Activated naive CD4-positive, alpha-beta T cell treated with anti-CD3 and anti-CD28 coated beads, Interleukin-2, amount 10 ng/mL, durations not matched to agents 5 hours and 36 hours (primary cell): ENCODE data around the gene CASP2. TPM values are rescaled to one million over a fixed set of nuclear protein-coding genes. Genes with fewer than 3 reads are reported as not detected.

Experiments
- total RNA-seq, 2 experiments: library from RNA; stranded (reverse); gene quantifications; one replicate each; pipeline ENCODE4 v1.2.3, GENCODE V29; 2021

CASP2 gene
- 100 to 1,000 TPM; 118 to 119 TPM for total RNA-seq

DNA sequence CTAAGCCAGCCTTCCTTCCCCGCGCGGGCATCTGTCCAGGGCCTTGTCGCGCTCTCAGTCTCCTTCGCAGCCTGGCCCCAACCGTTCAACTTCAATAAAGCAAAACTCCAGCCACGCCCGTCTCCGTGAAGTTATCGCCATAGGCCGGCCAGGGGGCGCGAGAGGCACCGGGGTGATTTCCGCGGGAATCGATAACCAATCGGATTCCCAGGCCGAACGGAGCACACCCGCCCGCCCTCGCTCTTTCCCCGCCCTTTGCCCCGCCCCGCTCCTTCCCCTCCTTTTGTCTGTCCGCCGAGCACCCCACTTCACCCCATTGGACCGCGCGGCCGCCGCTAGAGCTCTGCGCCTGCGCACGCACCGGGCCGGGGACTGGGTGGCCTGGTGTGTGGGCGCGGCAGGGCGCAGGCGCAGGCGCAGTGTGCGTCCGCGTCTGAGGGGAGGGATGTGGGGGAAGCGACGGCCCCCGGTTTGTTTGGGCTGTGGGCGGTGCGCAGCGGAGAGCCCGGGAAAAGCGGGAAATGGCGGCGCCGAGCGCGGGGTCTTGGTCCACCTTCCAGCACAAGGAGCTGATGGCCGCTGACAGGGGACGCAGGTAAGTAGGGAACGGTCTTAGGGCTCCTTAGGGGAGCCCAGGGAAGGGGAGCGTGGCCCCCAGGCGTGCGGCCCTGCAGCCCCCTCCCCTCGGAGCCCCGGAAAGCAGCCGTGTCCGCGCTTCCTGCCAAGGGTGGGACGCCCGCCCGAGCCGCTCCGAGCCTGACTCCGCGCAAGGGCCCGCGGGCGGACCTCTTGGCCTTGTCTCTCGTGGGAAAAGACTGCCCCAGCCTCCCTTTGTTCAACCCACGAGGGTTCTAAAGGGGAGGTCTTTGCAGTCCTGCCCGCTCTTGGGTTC is at the start of gene CASP2:
TSS of gene CASP2 (plus strand) at position 417 of the 892 bp plus-strand sequence. CDS start at position 522, 105 bp downstream.

DNA sequence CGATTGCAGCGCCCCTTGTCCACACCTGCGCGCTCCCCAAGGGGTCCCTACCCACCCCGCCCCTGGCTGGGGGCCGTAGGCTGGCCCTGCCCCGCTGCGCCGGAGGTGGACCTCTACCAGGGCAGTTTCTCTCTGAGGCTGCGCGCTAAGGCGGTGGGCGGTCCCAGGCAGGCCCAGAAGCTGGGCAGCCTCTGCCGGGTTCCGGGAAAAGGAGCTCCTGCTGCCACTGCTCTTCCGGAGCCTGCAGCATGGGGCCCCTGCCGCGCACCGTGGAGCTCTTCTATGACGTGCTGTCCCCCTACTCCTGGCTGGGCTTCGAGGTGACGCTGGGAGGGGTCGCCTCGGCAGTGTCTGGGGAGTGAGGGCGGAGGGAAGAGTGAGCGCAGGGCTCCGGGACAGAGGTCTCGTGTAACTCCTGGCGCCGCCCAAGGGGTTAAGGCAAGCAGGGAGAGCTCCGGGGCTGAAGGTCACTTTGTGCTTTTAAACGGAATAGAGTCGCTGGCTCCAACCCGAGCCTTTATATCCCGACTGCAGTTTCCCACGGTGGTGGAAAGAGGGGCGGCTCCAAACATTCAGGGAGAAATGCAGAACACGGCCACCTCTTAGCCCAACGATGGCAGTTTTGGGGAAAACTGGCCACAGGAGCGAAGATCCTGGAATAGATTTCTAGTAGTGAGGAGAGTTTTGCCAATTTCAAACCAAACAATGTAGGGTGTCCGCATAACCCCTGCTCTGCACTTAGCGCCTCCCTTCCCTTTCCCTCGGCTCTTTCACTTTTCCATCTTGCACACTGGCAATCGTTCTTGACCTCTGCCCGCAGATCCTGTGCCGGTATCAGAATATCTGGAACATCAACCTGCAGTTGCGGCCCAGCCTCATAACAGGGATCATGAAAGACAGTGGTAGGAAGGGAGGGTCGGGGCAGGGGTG is 24.6 kb upstream of the CASP2 start, which contains the start of gene GSTK1:
TSS of gene GSTK1 (plus strand) at position 176 of the 930 bp plus-strand sequence. CDS start at position 249, 73 bp downstream.

DNA sequence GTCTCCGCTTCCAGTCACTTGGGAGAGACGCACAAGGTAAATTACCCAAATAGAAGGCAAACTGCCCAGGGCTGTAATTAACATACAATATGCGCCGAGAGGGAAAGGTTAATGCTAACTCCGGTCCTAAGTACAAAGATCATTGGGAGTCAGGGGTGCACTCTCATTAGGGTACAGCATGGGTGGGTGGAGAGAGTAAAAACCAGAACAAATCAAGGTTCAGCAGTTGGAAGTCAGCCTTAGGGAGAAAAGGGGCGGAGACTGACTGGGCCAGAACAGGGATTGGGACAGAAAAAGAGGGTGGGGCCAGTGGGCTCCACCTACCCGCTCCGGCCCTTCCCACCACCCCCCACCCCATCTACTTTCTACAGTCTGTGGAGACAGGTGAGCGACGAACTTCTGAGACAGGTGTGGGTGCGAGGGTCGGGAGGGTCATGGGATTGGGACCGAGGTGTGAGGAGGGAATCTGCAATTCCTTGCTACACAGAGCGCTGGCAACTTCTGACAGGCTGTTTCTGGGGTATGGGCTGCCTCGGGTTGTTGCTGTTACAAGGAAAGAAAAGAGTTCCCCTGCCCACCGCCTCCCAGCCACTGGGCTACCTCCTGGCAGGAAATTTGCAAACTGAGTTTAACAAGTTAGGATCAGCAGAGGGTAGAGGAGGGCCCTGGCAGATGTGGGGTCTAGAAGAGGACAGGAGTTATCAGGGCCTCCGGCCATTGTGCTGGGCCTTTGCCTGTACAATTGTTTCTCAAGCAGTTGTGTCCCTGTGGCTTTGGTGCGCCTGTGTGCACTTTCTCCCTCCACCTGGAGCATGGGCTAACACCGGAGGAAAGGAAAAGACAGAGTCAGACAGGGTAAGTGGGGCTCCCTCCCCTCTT is 3.3 kb upstream of the CASP2 start, which contains the start of gene TMEM139:
TSS of gene TMEM139 (plus strand) at position 368 of the 879 bp plus-strand sequence. CDS start 1,000 bp downstream, outside the sequence.

DNA sequence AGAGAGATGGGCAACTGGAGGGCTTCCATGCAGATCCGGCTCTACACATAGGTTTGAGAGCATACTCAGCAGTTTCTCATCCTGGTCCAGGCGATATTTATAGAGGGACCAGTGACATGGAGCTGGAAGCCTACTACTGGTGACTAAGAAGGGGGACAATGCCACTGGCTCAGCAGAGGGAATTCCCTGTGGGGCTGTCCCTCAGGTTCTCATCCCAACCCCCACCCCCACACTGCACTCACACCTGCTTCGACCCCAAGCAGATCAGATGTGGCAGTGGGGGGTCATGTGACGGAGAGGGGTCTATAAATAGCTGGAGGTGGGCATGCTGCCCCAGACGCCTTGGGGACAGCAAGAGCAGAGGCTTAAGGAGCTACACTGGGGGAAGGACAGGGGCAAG is 27.6 kb downstream of the CASP2 start, which contains the start of gene CLCN1:
TSS of gene CLCN1 (plus strand) at position 336 of the 400 bp plus-strand sequence. CDS start 102 bp downstream, outside the sequence.

Other genes starting within 250 kb of the CASP2 start
- gene OR6V1, start 236.0 kb upstream of the CASP2 start, total RNA-seq, result not detected
- not detected for gene PIP, start 156.3 kb upstream of the CASP2 start, total RNA-seq
- not detected for gene TAS2R39, start 104.9 kb upstream of the CASP2 start, total RNA-seq
- not detected for gene TAS2R40, start 66.3 kb upstream of the CASP2 start, total RNA-seq
- 100 to 1,000 TPM; 386 to 387 TPM for gene GSTK1, start 24.9 kb upstream of the CASP2 start, total RNA-seq
- 1 to 10 TPM in 1 of 2 experiments, under 1 TPM in 1; 0.71 to 1.6 TPM for gene TMEM139, start 3.4 kb upstream of the CASP2 start, total RNA-seq
- not detected for gene CLCN1, start 27.8 kb downstream of the CASP2 start, total RNA-seq
- under 1 TPM; 0.48 to 0.55 TPM for gene FAM131B, start 74.4 kb downstream of the CASP2 start, total RNA-seq
- gene ZYX, start 93.0 kb downstream of the CASP2 start, total RNA-seq, result 100 to 1,000 TPM; 160 to 169 TPM
- 10 to 100 TPM; 13.4 to 15.8 TPM for gene EPHA1, start 120.5 kb downstream of the CASP2 start, total RNA-seq
- under 1 TPM in 1 of 2 experiments, not detected in 1; 0.23 TPM for gene TAS2R60, start 155.1 kb downstream of the CASP2 start, total RNA-seq
- gene TAS2R41, start 189.5 kb downstream of the CASP2 start, total RNA-seq, result not detected